GM10847 (cell line): ENCODE data around the gene NCOA3.

Experiments
- POLR2A ChIP-seq: IDR thresholded peaks from 2 replicates; pipeline ENCODE4 v1.6.1; 2011; ENCODE audit not compliant: insufficient read length; ENCODE audit errors: extremely low read depth

NCOA3 gene

GRCh38 chr20:47493175-47493962 is 8.3 kb upstream of the NCOA3 start:
- no peak for TF ChIP-seq POLR2A

GRCh38 chr20:47493963-47494293 is 7.8 kb upstream of the NCOA3 start:
- no peak for TF ChIP-seq POLR2A

GRCh38 chr20:47496118-47496517 is 5.6 kb upstream of the NCOA3 start:
- TF ChIP-seq POLR2A: no peak

GRCh38 chr20:47498606-47499005 is 3.1 kb upstream of the NCOA3 start:
- TF ChIP-seq POLR2A: no peak

GRCh38 chr20:47499053-47499452 is 2.6 kb upstream of the NCOA3 start:
- TF ChIP-seq POLR2A: no peak

- no peak for TF ChIP-seq POLR2A
Measured at GRCh38 chr20:47500554-47500953, 1.1 kb upstream of the NCOA3 start.

- TF ChIP-seq POLR2A: no peak
Measured at GRCh38 chr20:47501116-47501481, 588 bp upstream of the NCOA3 start.

GRCh38 chr20:47502271-47503239 is 868 bp downstream of the NCOA3 start:
- no peak for TF ChIP-seq POLR2A

- TF ChIP-seq POLR2A: no peak
Measured at GRCh38 chr20:47503685-47504084, 2.0 kb downstream of the NCOA3 start.

GRCh38 chr20:47506335-47506734 is 4.6 kb downstream of the NCOA3 start:
- TF ChIP-seq POLR2A: no peak

- no peak for TF ChIP-seq POLR2A
Measured at GRCh38 chr20:47506850-47507249, 5.2 kb downstream of the NCOA3 start.

GRCh38 chr20:47508278-47508677 is 6.6 kb downstream of the NCOA3 start:
- TF ChIP-seq POLR2A: no peak

GRCh38 chr20:47509104-47509661 is 7.5 kb downstream of the NCOA3 start:
- no peak for TF ChIP-seq POLR2A

GRCh38 chr20:47509685-47510084 is 8.0 kb downstream of the NCOA3 start:
- no peak for TF ChIP-seq POLR2A

GRCh38 chr20:47515843-47516242 is 14.2 kb downstream of the NCOA3 start:
- no peak for TF ChIP-seq POLR2A
